CD1c-positive myeloid dendritic cell (primary cell): ENCODE measurements around the gene FOXO6.
A peak's percentile ranks its signal among the peaks of the same experiment; 100 is the strongest.

ENCODE experiments used
- DNase-seq: peaks from one replicate; pipeline ENCODE4 v3.0.0-alpha.2; 2016; ENCODE audit errors: extremely low spot score

The FOXO6 gene

GRCh38 chr1:41382480-41383090, 21.4 kb downstream of the FOXO6 start:
- DNase-seq, result no peak

GRCh38 chr1:41383094-41383852, 22.0 kb downstream of the FOXO6 start:
- peak; percentile 53 for DNase-seq

GRCh38 chr1:41384579-41384978, 23.3 kb downstream of the FOXO6 start:
- no peak for DNase-seq

- no peak for DNase-seq
Measured at GRCh38 chr1:41385398-41386195, 24.4 kb downstream of the FOXO6 start.

- DNase-seq, result no peak
Measured at GRCh38 chr1:41386196-41386663, 25.0 kb downstream of the FOXO6 start.

- no peak for DNase-seq
Measured at GRCh38 chr1:41387667-41388091, 26.4 kb downstream of the FOXO6 start.

- no peak for DNase-seq
Measured at GRCh38 chr1:41388510-41388909, 27.3 kb downstream of the FOXO6 start.

- DNase-seq, result no peak
Measured at GRCh38 chr1:41389009-41389408, 27.8 kb downstream of the FOXO6 start.

- DNase-seq, result no peak
Measured at GRCh38 chr1:41390166-41390565, 28.9 kb downstream of the FOXO6 start.

- DNase-seq, result no peak
Measured at GRCh38 chr1:41390573-41390972, 29.3 kb downstream of the FOXO6 start.

- no peak for DNase-seq
Measured at GRCh38 chr1:41391834-41392527, 30.7 kb downstream of the FOXO6 start.

- DNase-seq, result no peak
Measured at GRCh38 chr1:41392528-41392924, 31.3 kb downstream of the FOXO6 start.

GRCh38 chr1:41393716-41394368, 32.6 kb downstream of the FOXO6 start:
- DNase-seq, result no peak

- DNase-seq, result no peak
Measured at GRCh38 chr1:41394369-41394744, 33.1 kb downstream of the FOXO6 start.

- no peak for DNase-seq
Measured at GRCh38 chr1:41394959-41395956, 34.0 kb downstream of the FOXO6 start.

- no peak for DNase-seq
Measured at GRCh38 chr1:41396084-41396483, 34.9 kb downstream of the FOXO6 start.

GRCh38 chr1:41397020-41397419, 35.8 kb downstream of the FOXO6 start:
- DNase-seq, result no peak

- no peak for DNase-seq
Measured at GRCh38 chr1:41397753-41398330, 36.6 kb downstream of the FOXO6 start.

GRCh38 chr1:41399145-41399795, 38.0 kb downstream of the FOXO6 start:
- no peak for DNase-seq
